ENCODE data around the gene NOS2.

- TF ChIP-seq POLR2A (IDR thresholded peaks at IDR 0.05; ENCODE audit: low read length) = no peak
- TF ChIP-seq GATA1 (IDR thresholded peaks at IDR 0.05; ENCODE audit: low read depth, low read length) = no peak
These were observed 52.6 kb downstream of the NOS2 start for GRCh38 chr17:27747462-27748359.
